K562 (cell line): Measurements from ENCODE around the gene PHF5A. TPM values are rescaled to one million over a fixed set of nuclear protein-coding genes. Genes with fewer than 3 reads are reported as not detected.

Source experiments
- ARID1B ChIP-seq: fragments of 450-650 bp; IDR thresholded peaks from 2 replicates; pipeline ENCODE4 v1.6.1; 2016; ENCODE audit warnings: antibody characterized with exemption, mild to moderate bottlenecking, inconsistent platforms
- CREB1 ChIP-seq, 2 experiments: sonication (generic) in 1 of 2; formaldehyde crosslinking in 1 of 2; IDR thresholded peaks; 2 replicates each; pipeline versions ENCODE4 v1.6.1 to v1.8.0; 2012 to 2022; ENCODE audit warnings: inconsistent platforms in 1 of 2, mild to moderate bottlenecking in 1 of 2, missing genetic modification reagents in 1 of 2, moderate library complexity in 1 of 2
- ETS2 ChIP-seq: IDR thresholded peaks from 2 replicates; pipeline ENCODE4 v1.6.1; 2016; ENCODE audit warnings: borderline replicate concordance, missing genetic modification characterization, mild to moderate bottlenecking, moderate library complexity, missing compliant biosample characterization; ENCODE audit not compliant: poor library complexity, severe bottlenecking
- FOSL1 ChIP-seq: fragments of 200-800 bp; sonication (Bioruptor generic); conservative IDR thresholded peaks from 2 replicates; pipeline ENCODE4 v1.6.1; 2016; ENCODE audit warnings: missing genetic modification characterization, missing compliant biosample characterization
- FOXJ3 ChIP-seq: sonication (generic); formaldehyde crosslinking; IDR thresholded peaks from 2 replicates; pipeline ENCODE4 v1.4.0; 2020; ENCODE audit warnings: mild to moderate bottlenecking, missing genetic modification reagents
- HNRNPK ChIP-seq: fragments of 200-400 bp; formaldehyde crosslinking; IDR thresholded peaks from one replicate; pipeline ENCODE4 v1.6.1; 2018; ENCODE audit warnings: mild to moderate bottlenecking, low read depth, low read length; ENCODE audit not compliant: poor library complexity, severe bottlenecking
- NR1H2 ChIP-seq: sonication (generic); formaldehyde crosslinking; IDR thresholded peaks from 2 replicates; pipeline ENCODE4 v1.4.0; 2020; ENCODE audit warnings: mild to moderate bottlenecking, missing genetic modification reagents
- POLR2AphosphoS2 ChIP-seq: IDR thresholded peaks from 2 replicates; pipeline ENCODE4 v1.6.1; 2012; ENCODE audit warnings: low read length, improper control_type of control experiment
- SMAD3 ChIP-seq: fragments of 450-650 bp; formaldehyde crosslinking; conservative IDR thresholded peaks from 2 replicates; pipeline ENCODE4 v1.4.0; 2020; ENCODE audit warnings: mild to moderate bottlenecking
- TBL1XR1 ChIP-seq, 2 experiments: IDR thresholded peaks; 2 replicates each; pipeline ENCODE4 v1.6.1; 2012; ENCODE audit warnings: improper control_type of control experiment in 2 of 2, low read length in 2 of 2, mild to moderate bottlenecking in 1 of 2
- TBP ChIP-seq: optimal IDR thresholded peaks from 2 replicates; pipeline ENCODE3; 2011; ENCODE audit warnings: low read depth, low read length, improper control_type of control experiment
- ZBTB8A ChIP-seq: fragments of 450-650 bp; IDR thresholded peaks from 2 replicates; pipeline ENCODE4 v1.6.1; 2018; ENCODE audit warnings: mild to moderate bottlenecking, moderate library complexity; ENCODE audit not compliant: partially characterized antibody
- ZNF695 ChIP-seq: fragments of 450-650 bp; formaldehyde crosslinking; IDR thresholded peaks from 2 replicates; pipeline ENCODE4 v1.4.0; 2020; ENCODE audit warnings: mild to moderate bottlenecking, moderate library complexity
- polyA plus RNA-seq, 8 experiments: library from polyadenylated mRNA; depleted of rRNA in 4 of 8; stranded (reverse) in 5 of 8; unstranded in 3 of 8; fragments of >200 nt; fragmentation: Nextera tagmentation in 2 of 8; fragmentation: Illumina TruSeq in 1 of 8; extraction: Ambion mirVana in 2 of 8; extraction: Trizol in 1 of 8; gene quantifications; 2 replicates each; pipeline versions ENCODE4 v1.2.1 to v1.2.3, GENCODE V29; 2011 to 2014; ENCODE audit warnings: inconsistent platforms in 1 of 8, missing spikeins in 1 of 8
- total RNA-seq, 7 experiments: library from RNA; depleted of rRNA in 6 of 7; stranded (reverse); fragments of >200 nt in 6 of 7; fragmentation: Illumina TruSeq in 2 of 7; extraction: Trizol in 2 of 7; gene quantifications; 2 replicates each; pipeline versions ENCODE4 v1.2.1 to v1.2.3, GENCODE V29; 2011 to 2021; ENCODE audit warnings: low replicate concordance in 1 of 7
- TF ChIP-seq, protein P1 (sequence below): fragments of 250-450 bp; sonication (Bioruptor Pico); IDR thresholded peaks from 2 replicates; pipeline ENCODE4 v1.5.0; 2021; ENCODE audit warnings: mild to moderate bottlenecking, moderate library complexity
- TF ChIP-seq, protein P2 (sequence below): sonication (generic); formaldehyde crosslinking; IDR thresholded peaks from 2 replicates; pipeline ENCODE4 v1.8.0; 2023; ENCODE audit warnings: mild to moderate bottlenecking, missing genetic modification reagents
- TF ChIP-seq, protein P3 (sequence below): fragments of 450-650 bp; IDR thresholded peaks from 2 replicates; pipeline ENCODE4 v1.6.1; 2018; ENCODE audit warnings: mild to moderate bottlenecking, low read depth; ENCODE audit not compliant: partially characterized antibody
- TF ChIP-seq, protein P4 (sequence below): fragments of 250-450 bp; sonication (Bioruptor Pico); IDR thresholded peaks from 2 replicates; pipeline ENCODE4 v1.5.0; 2021

PHF5A gene
- total and polyA plus RNA-seq, 9 of the 15 experiments (the other 6 are each of a cell fraction or from before 2014, with no cell fraction given): 14.2 to 144 (median 101) TPM

DNA sequence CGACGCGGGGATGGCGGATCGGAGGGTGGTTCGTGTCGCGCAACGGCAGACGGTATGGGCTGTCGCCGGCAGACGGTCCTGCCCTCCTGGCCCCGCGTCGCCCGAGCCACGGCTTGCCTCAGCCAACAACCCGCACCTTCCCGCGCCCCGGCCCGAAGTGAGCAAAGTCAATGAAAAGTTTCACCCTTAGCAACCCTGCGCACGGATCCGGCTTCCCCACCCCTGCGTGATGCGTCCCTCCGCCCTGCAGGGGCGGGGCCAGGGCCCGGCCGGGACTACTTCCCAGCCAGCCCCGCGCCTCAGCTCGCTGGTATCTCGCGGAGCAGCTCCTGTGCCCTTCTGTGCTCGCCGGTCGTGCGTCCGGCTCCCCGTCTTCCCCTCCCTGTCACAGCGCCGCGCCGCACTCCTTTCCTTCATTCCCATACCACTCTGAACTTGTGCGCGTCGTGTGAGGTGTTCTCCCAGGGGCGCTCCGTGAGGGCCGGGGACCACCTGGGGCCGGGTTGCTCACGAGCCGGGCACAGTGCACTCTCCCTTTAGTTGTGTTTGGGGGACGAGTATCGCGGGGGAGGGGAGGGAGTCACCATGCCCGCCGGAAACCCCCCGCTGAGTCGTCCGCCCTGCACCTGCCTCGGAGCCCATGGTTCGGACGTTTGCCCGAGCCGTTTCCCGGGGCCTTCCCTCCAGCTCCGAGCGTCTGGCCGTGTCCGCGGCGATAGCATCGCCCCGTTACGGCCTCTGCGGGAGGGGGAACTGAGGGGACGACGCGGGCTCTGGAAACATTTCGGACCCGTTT is 21.7 kb downstream of the PHF5A start, which contains the start of gene TOB2 (continued):
- TF ChIP-seq, protein P1, sequence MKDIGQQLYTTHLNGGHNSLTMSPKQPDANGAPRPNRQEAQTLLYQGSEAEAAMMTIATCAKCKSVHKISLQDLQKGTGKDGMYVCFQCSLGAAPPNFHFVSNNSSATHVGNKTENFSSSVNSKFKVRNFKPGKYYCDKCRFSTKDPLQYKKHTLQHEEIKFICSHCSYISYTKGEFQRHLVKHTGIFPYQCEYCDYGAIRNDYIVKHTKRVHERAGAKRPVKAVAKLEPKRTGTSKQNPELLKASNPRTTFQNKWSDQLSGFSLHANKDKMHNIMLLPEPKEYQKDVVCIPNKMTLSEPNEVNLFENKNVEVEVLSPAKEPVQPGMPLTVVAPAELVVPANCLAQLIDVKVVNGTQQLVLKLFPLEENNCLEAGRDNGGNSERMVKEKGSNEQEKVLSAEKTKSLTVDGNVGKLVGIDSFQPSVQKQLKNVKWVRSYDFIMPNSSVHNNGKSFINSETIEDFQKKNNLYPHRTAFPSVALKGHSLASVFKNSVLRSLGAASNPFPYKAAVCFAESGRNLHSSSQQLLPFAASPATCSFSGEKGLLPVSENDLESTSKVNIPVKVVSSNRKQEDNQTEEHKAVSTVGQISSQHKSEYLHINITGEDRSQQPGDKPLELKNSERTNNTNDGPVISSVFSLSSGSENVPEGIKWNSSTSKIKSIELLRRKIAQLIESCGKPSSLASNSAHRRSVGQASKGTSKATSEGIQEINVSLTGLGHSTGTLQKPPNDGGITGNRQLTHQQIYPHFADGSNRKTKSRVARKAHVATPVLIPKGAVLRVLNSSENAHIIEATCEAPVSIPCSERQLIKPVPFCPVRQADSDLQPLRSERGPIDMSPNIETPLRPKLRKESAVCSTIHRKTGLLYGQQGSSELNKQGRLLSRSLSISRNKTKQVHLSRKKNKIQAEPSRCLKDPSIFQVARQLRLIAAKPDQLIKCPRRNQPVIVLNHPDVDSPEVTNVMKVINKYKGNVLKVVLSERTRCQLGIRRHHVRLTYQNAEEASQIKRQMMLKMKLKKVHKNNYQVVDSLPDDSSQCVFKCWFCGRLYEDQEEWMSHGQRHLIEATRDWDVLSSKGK (CRISPR knock-in tag): no peak; the same call in 1 of the 2 replicates
- TF ChIP-seq FOXJ3 (no peak), HNRNPK (no peak), SMAD3 (CRISPR knock-in tag) (no peak), TBP (peak; percentile 98), FOSL1 (tag) (peak; percentile 44; the same call in 1 of the 2 replicates), ARID1B (peak; percentile 30; the same call in 1 of the 2 replicates), NR1H2 (CRISPR knock-in tag) (peak; percentile 94; the same call in 1 of the 2 replicates), TBL1XR1 (IDR thresholded peaks at IDR 0.05; ENCODE audit: low read length in 2 of 2) (peak; percentile 72 to 79), CREB1 (IDR thresholded peaks at IDR 0.05) (peak; percentile 73), CREB1 (CRISPR knock-in tag; IDR thresholded peaks at IDR 0.05) (peak; percentile 76), POLR2AphosphoS2 (peak; percentile 46; the same call in 1 of the 2 replicates), ZBTB8A (no peak), ETS2 (no peak), ZNF695 (CRISPR knock-in tag) (no peak)
- TF ChIP-seq, protein P2, sequence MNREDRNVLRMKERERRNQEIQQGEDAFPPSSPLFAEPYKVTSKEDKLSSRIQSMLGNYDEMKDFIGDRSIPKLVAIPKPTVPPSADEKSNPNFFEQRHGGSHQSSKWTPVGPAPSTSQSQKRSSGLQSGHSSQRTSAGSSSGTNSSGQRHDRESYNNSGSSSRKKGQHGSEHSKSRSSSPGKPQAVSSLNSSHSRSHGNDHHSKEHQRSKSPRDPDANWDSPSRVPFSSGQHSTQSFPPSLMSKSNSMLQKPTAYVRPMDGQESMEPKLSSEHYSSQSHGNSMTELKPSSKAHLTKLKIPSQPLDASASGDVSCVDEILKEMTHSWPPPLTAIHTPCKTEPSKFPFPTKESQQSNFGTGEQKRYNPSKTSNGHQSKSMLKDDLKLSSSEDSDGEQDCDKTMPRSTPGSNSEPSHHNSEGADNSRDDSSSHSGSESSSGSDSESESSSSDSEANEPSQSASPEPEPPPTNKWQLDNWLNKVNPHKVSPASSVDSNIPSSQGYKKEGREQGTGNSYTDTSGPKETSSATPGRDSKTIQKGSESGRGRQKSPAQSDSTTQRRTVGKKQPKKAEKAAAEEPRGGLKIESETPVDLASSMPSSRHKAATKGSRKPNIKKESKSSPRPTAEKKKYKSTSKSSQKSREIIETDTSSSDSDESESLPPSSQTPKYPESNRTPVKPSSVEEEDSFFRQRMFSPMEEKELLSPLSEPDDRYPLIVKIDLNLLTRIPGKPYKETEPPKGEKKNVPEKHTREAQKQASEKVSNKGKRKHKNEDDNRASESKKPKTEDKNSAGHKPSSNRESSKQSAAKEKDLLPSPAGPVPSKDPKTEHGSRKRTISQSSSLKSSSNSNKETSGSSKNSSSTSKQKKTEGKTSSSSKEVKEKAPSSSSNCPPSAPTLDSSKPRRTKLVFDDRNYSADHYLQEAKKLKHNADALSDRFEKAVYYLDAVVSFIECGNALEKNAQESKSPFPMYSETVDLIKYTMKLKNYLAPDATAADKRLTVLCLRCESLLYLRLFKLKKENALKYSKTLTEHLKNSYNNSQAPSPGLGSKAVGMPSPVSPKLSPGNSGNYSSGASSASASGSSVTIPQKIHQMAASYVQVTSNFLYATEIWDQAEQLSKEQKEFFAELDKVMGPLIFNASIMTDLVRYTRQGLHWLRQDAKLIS (CRISPR knock-in tag): 0 out of 2 replicates have a peak, but pooled peaks have one; percentile 14
- TF ChIP-seq, protein P3, sequence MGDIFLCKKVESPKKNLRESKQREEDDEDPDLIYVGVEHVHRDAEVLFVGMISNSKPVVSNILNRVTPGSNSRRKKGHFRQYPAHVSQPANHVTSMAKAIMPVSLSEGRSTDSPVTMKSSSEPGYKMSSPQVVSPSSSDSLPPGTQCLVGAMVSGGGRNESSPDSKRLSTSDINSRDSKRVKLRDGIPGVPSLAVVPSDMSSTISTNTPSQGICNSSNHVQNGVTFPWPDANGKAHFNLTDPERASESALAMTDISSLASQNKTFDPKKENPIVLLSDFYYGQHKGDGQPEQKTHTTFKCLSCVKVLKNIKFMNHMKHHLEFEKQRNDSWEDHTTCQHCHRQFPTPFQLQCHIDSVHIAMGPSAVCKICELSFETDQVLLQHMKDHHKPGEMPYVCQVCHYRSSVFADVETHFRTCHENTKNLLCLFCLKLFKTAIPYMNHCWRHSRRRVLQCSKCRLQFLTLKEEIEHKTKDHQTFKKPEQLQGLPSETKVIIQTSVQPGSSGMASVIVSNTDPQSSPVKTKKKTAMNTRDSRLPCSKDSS: no peak
- TF ChIP-seq, protein P4, sequence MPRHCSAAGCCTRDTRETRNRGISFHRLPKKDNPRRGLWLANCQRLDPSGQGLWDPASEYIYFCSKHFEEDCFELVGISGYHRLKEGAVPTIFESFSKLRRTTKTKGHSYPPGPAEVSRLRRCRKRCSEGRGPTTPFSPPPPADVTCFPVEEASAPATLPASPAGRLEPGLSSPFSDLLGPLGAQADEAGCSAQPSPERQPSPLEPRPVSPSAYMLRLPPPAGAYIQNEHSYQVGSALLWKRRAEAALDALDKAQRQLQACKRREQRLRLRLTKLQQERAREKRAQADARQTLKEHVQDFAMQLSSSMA: no peak; the same call in 1 of the 2 replicates
